Naive thymus-derived CD4-positive, alpha-beta T cell (primary cell): ENCODE results near the gene STPG2. TPM values are rescaled to one million over a fixed set of nuclear protein-coding genes. Genes with fewer than 3 reads are reported as not detected.

Source experiments
- ATAC-seq: fragments of 150-1000 bp; cut with Tn5 transposase; 2 replicates; pipeline ENCODE4 v1.10.0; 2021; ENCODE audit warnings: mild to moderate bottlenecking, moderate library complexity
- CTCF ChIA-PET: fragments of 350-600 bp; sonication (Branson Sonifier 250); formaldehyde crosslinking; loops from one replicate; lab custom pipeline; 2021; ENCODE audit warnings: antibody characterized with exemption; lab: Charles Lee
- POLR2A ChIA-PET: fragments of 350-600 bp; sonication (Branson Sonifier 250); formaldehyde crosslinking; loops from one replicate; lab custom pipeline; 2021; ENCODE audit warnings: antibody characterized with exemption, inconsistent platforms; lab: Charles Lee
- DNase-seq, 9 donors: peaks; one replicate each; pipeline versions ENCODE4 v3.0.0 to v3.0.0-alpha.2; 2020 to 2022; ENCODE audit warnings: mixed read lengths in 1 of 9
- H3K27ac ChIP-seq: one replicate; pipeline ENCODE4 v1.7.0; 2013; ENCODE audit warnings: mild to moderate bottlenecking, low read depth, low read length, moderate library complexity
- H3K27me3 ChIP-seq, 2 donors: one replicate each; pipeline ENCODE4 v1.7.0; 2013; ENCODE audit warnings: low read length in 2 of 2, mild to moderate bottlenecking in 2 of 2, moderate library complexity in 2 of 2; ENCODE audit not compliant: control insufficient read depth in 2 of 2, insufficient read depth in 2 of 2
- H3K36me3 ChIP-seq, 3 experiments: 1 replicate in 2 of 3; 2 replicates in 1 of 3; pipeline ENCODE4 v1.7.0; 2013; ENCODE audit warnings: low read length in 3 of 3, mild to moderate bottlenecking in 3 of 3, moderate library complexity in 1 of 3; ENCODE audit not compliant: insufficient read depth in 3 of 3, control insufficient read depth in 2 of 3
- H3K4me1 ChIP-seq, 2 donors: one replicate each; pipeline ENCODE4 v1.7.0; 2013; ENCODE audit warnings: low read length in 2 of 2, mild to moderate bottlenecking in 2 of 2, moderate library complexity in 1 of 2; ENCODE audit not compliant: control insufficient read depth in 2 of 2, insufficient read depth in 2 of 2
- H3K4me3 ChIP-seq: 2 replicates; pipeline ENCODE4 v1.7.0; 2013; ENCODE audit warnings: mild to moderate bottlenecking, low read length
- H3K9me3 ChIP-seq, 3 experiments: 1 replicate in 2 of 3; 2 replicates in 1 of 3; pipeline ENCODE4 v1.7.0; 2013; ENCODE audit warnings: low read length in 3 of 3; ENCODE audit not compliant: control insufficient read depth in 2 of 3
- H3K27ac Mint-ChIP-seq, 9 donors: one replicate each; pipeline ENCODE4 v1.8.0; 2020 to 2022; ENCODE audit warnings: mixed read lengths in 9 of 9, mild to moderate bottlenecking in 8 of 9, moderate library complexity in 5 of 9, inconsistent platforms in 2 of 9
- H3K27me3 Mint-ChIP-seq, 5 donors: one replicate each; pipeline ENCODE4 v1.8.0; 2021 to 2022; ENCODE audit warnings: mixed read lengths in 5 of 5, mild to moderate bottlenecking in 1 of 5
- H3K36me3 Mint-ChIP-seq, 5 donors: one replicate each; pipeline ENCODE4 v1.8.0; 2020 to 2022; ENCODE audit warnings: mixed read lengths in 5 of 5, mild to moderate bottlenecking in 3 of 5, inconsistent platforms in 1 of 5
- H3K4me1 Mint-ChIP-seq, 7 donors: one replicate each; pipeline ENCODE4 v1.8.0; 2020 to 2022; ENCODE audit warnings: mixed read lengths in 7 of 7, mild to moderate bottlenecking in 3 of 7, inconsistent platforms in 1 of 7
- H3K4me3 Mint-ChIP-seq, 10 donors: one replicate each; pipeline ENCODE4 v1.8.0; 2020 to 2022; ENCODE audit warnings: mild to moderate bottlenecking in 10 of 10, mixed read lengths in 10 of 10, moderate library complexity in 6 of 10, inconsistent platforms in 2 of 10
- H3K9me3 Mint-ChIP-seq, 11 donors: one replicate each; pipeline ENCODE4 v1.8.0; 2020 to 2022; ENCODE audit warnings: mixed read lengths in 11 of 11, mild to moderate bottlenecking in 4 of 11, inconsistent platforms in 1 of 11, moderate library complexity in 1 of 11
- intact Hi-C, 2 donors: fragments of 100-400 bp; cut with micrococcal nuclease; formaldehyde crosslinking; loops; one replicate each; pipeline ENCODE4 v1.15.1; 2023
- polyA plus RNA-seq, 2 donors: library from polyadenylated mRNA; unstranded; fragments of 300-500 nt; fragmentation: Illumina TruSeq; gene quantifications; one replicate each; pipeline ENCODE4 v1.2.3, GENCODE V29; 2021
- total RNA-seq, 6 experiments: library from RNA in 5 of 6; stranded (reverse) in 5 of 6; gene quantifications; 1 replicate in 5 of 6; 2 replicates in 1 of 6; pipeline ENCODE4 v1.2.3 and lab custom pipeline; 2021 to 2026

STPG2 gene
- total and polyA plus RNA-seq, 7 experiments from 2014 or later, result 0.19 to 0.47 (median 0.30) TPM; not detected in 3

GRCh38 chr4:98006060-98006459, 137.2 kb downstream of the STPG2 start:
- peaks cover 0 to 3% (median 0%) of the 10 kb centered on the region in 5 donors for H3K36me3 Mint-ChIP-seq
- no peaks in the 10 kb centered on the region for H3K27me3 ChIP-seq
- no peak overlapping the region for H3K27ac Mint-ChIP-seq
- no peak overlapping the region for H3K27ac ChIP-seq
- H3K4me1 ChIP-seq, result no peaks in the 10 kb centered on the region
- no peaks in the 10 kb centered on the region for H3K9me3 ChIP-seq
- ATAC-seq, result no peak
- H3K9me3 Mint-ChIP-seq, result peaks cover 2 to 53% (median 16%) of the 10 kb centered on the region in 11 donors
- CTCF ChIA-PET, result no interaction called here
- H3K27me3 Mint-ChIP-seq, result no peaks in the 10 kb centered on the region
- no peaks in the 10 kb centered on the region for H3K36me3 ChIP-seq
- POLR2A ChIA-PET, result no interaction called here
- H3K4me3 ChIP-seq, result no peak overlapping the region
- no peak for DNase-seq
- H3K4me3 Mint-ChIP-seq, result no peak overlapping the region
- intact Hi-C loops, result no loop called here
- no peaks in the 10 kb centered on the region for H3K4me1 Mint-ChIP-seq

DNA sequence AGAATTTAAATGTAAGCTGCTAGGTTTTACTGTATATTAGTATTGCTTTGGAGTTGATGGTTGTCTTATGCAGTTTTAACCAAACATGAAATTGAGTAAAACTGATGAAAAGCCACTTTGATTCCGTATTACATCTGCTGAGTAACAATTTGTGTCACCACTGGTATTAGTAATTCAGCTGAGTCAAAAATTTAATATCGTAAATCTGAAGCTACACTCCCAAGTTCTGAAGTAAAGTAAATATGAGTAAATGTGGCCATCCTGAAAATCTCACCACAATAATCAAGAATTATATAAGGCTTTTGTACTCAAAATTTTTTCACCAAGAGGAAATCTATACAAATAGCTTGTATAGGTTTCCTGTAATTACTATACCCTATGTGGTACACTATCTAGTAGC, 142.3 kb downstream of the STPG2 start:
- H3K27ac ChIP-seq, result no peak overlapping the region
- no peak overlapping the region for H3K27ac Mint-ChIP-seq
- no peaks in the 10 kb centered on the region for H3K4me1 ChIP-seq
- H3K4me1 Mint-ChIP-seq, result no peaks in the 10 kb centered on the region
- H3K27me3 Mint-ChIP-seq, result peaks cover 0 to 10% (median 0%) of the 10 kb centered on the region in 5 donors
- H3K36me3 ChIP-seq, result no peaks in the 10 kb centered on the region
- intact Hi-C loops, result no loop called here
- ChIA-PET POLR2A (no interaction called here), CTCF (no interaction called here)
- no peak for ATAC-seq
- H3K9me3 Mint-ChIP-seq, result peaks cover 0 to 17% (median 5%) of the 10 kb centered on the region in 11 donors
- no peak for DNase-seq
- H3K9me3 ChIP-seq, result no peaks in the 10 kb centered on the region
- H3K36me3 Mint-ChIP-seq, result no peaks in the 10 kb centered on the region
- H3K4me3 Mint-ChIP-seq, result no peak overlapping the region
- H3K27me3 ChIP-seq, result no peaks in the 10 kb centered on the region
- no peak overlapping the region for H3K4me3 ChIP-seq

DNA sequence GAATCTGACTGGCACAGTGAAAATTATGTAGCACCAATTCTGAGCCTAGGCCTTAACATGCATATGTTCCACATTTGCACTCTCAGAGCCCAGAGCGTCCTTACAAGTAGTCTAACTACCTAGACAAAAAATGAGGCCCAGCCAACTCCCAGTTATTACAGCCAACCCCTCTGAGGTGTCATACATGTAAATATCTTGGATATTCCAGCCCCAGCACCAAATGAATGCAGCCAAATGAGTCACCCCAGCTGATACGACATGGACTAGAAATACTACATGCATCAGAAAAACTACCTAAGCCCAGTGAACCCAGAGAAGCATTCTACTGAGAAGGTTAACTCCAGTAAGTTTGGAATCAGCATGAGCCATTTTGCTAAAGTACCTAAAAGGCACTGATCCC, 145.1 kb downstream of the STPG2 start:
- Mint-ChIP-seq H3K9me3 (peaks cover 0 to 23% (median 8%) of the 10 kb centered on the region in 11 donors), H3K4me3 (no peak overlapping the region), H3K27ac (no peak overlapping the region), H3K4me1 (no peaks in the 10 kb centered on the region), H3K36me3 (no peaks in the 10 kb centered on the region), H3K27me3 (peaks cover 0 to 10% (median 0%) of the 10 kb centered on the region in 5 donors)
- Histone ChIP-seq H3K4me3 (no peak overlapping the region), H3K4me1 (no peaks in the 10 kb centered on the region), H3K36me3 (no peaks in the 10 kb centered on the region), H3K27ac (no peak overlapping the region), H3K9me3 (no peaks in the 10 kb centered on the region), H3K27me3 (no peaks in the 10 kb centered on the region)
- intact Hi-C loops, result no loop called here
- ATAC-seq (no peak), DNase-seq (no peak)
- CTCF ChIA-PET, result no interaction called here
- POLR2A ChIA-PET, result no interaction called here

- Mint-ChIP-seq H3K36me3 (no peaks in the 10 kb centered on the region), H3K9me3 (peaks cover 0 to 35% (median 13%) of the 10 kb centered on the region in 11 donors), H3K4me1 (no peaks in the 10 kb centered on the region), H3K27me3 (peaks cover 0 to 10% (median 0%) of the 10 kb centered on the region in 5 donors), H3K27ac (no peak overlapping the region), H3K4me3 (no peak overlapping the region)
- Histone ChIP-seq H3K4me1 (no peaks in the 10 kb centered on the region), H3K27ac (no peak overlapping the region), H3K4me3 (no peak overlapping the region), H3K36me3 (no peaks in the 10 kb centered on the region), H3K9me3 (peaks cover 0 to 4% (median 0%) of the 10 kb centered on the region in 3 experiments), H3K27me3 (no peaks in the 10 kb centered on the region)
- no peak for DNase-seq
- intact Hi-C loops, result no loop called here
- ChIA-PET POLR2A (no interaction called here), CTCF (no interaction called here)
- ATAC-seq, result no peak
Measured at GRCh38 chr4:97994765-97995465, 148.4 kb downstream of the STPG2 start.

DNA sequence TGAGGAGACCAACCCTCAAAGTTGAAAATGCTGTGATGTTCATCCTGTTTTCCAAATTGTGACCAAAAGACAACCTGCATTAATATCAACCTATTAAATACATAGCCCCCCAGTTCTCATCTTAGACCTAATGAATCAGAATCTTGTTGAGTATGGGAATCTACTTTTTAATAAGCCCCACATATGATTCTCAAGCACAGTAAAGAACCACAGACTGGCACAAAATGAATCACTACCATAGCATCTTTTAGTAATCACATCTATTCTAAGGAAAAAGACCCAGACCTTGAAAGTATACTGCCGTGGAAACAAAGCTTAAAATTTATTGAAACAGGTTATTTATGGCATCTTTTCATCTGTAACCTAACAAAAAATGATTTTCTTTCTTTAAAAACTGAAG, 152.9 kb downstream of the STPG2 start:
- Histone ChIP-seq H3K4me3 (no peak overlapping the region), H3K27ac (no peak overlapping the region), H3K27me3 (no peaks in the 10 kb centered on the region), H3K4me1 (no peaks in the 10 kb centered on the region), H3K9me3 (peaks cover 0 to 4% (median 0%) of the 10 kb centered on the region in 3 experiments), H3K36me3 (no peaks in the 10 kb centered on the region)
- intact Hi-C loops, result no loop called here
- Mint-ChIP-seq H3K9me3 (peaks cover 0 to 28% (median 10%) of the 10 kb centered on the region in 11 donors), H3K36me3 (no peaks in the 10 kb centered on the region), H3K4me3 (no peak overlapping the region), H3K27me3 (no peaks in the 10 kb centered on the region), H3K4me1 (no peaks in the 10 kb centered on the region), H3K27ac (no peak overlapping the region)
- POLR2A ChIA-PET, result no interaction called here
- CTCF ChIA-PET, result no interaction called here
- DNase-seq (no peak), ATAC-seq (no peak)

DNA sequence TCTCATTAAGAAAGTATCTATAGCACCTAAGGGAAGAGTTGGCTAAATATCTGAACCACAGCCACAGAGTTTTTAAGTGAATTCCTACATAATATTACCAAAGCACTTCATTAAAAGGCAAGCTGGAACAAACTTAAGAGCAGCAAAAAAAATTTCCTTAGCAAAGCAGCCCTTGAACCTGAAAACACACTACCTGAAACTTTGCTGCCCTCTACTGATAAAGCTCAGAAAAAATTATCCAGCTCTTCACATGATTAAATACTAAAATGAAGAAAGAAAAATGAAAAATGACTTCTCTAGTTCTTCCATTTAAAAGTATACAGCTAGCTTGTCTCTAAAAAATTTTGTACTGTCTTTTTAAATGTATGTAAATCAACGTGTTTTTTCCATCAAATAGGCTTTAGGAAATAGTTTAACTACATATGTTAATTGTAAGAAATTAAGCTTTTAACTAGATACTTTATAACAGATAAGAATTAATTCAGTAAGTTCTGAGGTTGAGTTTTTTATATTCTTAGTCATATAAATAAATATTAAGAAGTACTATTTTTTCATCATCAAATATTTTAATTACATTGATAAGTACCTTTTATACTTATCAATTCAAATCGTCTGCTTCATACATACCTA, 156.1 kb downstream of the STPG2 start:
- POLR2A ChIA-PET, result no interaction called here
- peak in 2 of 9 donors; percentile 1 to 14 for DNase-seq
- peaks cover 0 to 6% (median 0%) of the 10 kb centered on the region in 11 donors for H3K9me3 Mint-ChIP-seq
- CTCF ChIA-PET, result interaction anchor here (0.5 to 0.7 kb wide), 2 partner anchors 13 to 821 kb away, joined by 3 to 5 read pairs; no protein-coding TSS in a partner anchor
- no peaks in the 10 kb centered on the region for H3K36me3 Mint-ChIP-seq
- H3K27me3 ChIP-seq, result no peaks in the 10 kb centered on the region
- no peak for ATAC-seq
- H3K27ac Mint-ChIP-seq, result no peak overlapping the region
- no peak overlapping the region for H3K27ac ChIP-seq
- H3K27me3 Mint-ChIP-seq, result peaks cover 0 to 3% (median 0%) of the 10 kb centered on the region in 5 donors
- intact Hi-C loops, result no loop called here
- H3K4me1 Mint-ChIP-seq, result no peaks in the 10 kb centered on the region
- H3K4me3 ChIP-seq, result no peak overlapping the region
- H3K36me3 ChIP-seq, result no peaks in the 10 kb centered on the region
- no peaks in the 10 kb centered on the region for H3K4me1 ChIP-seq
- no peaks in the 10 kb centered on the region for H3K9me3 ChIP-seq
- H3K4me3 Mint-ChIP-seq, result no peak overlapping the region
